A673 (cell line): Measurements from ENCODE around the gene H3-3A. TPM values are rescaled to one million over a fixed set of nuclear protein-coding genes. Genes with fewer than 3 reads are reported as not detected.

Experiments
- BruUV-seq: library from RNA; stranded (reverse); fragments of 400-500 nt; replicated peaks from 2 replicates; lab custom pipeline; 2021; lab: Mats Ljungman, UMichigan
- CTCF ChIA-PET: fragments of 300-600 bp; sonication (Branson Sonifier 250); formaldehyde crosslinking; loops from one replicate; lab custom pipeline; 2022; ENCODE audit warnings: antibody characterized with exemption; lab: Charles Lee
- POLR2A ChIA-PET: fragments of 300-600 bp; sonication (Branson Sonifier 250); formaldehyde crosslinking; loops from one replicate; lab custom pipeline; 2022; ENCODE audit warnings: antibody characterized with exemption; ENCODE audit not compliant: low non-redundant PET; lab: Charles Lee
- DNase-seq: peaks from one replicate; pipeline ENCODE4 v3.0.0-alpha.2; 2015; ENCODE audit warnings: low spot score
- H3K27ac ChIP-seq: fragments of 200-600 bp; sonication (generic); 2 replicates; pipeline ENCODE4 v1.5.1; 2016; ENCODE audit warnings: mixed run types, low read depth, mild to moderate bottlenecking, mixed read lengths, antibody characterized with exemption, low read length; ENCODE audit not compliant: poor library complexity, severe bottlenecking
- H3K27me3 ChIP-seq: fragments of 200-600 bp; sonication (generic); replicated peaks from 2 replicates; pipeline ENCODE4 v1.6.1; 2017; ENCODE audit warnings: mixed run types, low read depth, mild to moderate bottlenecking, mixed read lengths, antibody characterized with exemption, low read length; ENCODE audit not compliant: insufficient read depth, poor library complexity
- H3K36me3 ChIP-seq: fragments of 200-600 bp; sonication (generic); 2 replicates; pipeline ENCODE4 v1.6.1; 2016; ENCODE audit warnings: mixed run types, mild to moderate bottlenecking, mixed read lengths, antibody characterized with exemption, low read length; ENCODE audit not compliant: insufficient read depth, poor library complexity, severe bottlenecking
- H3K4me1 ChIP-seq: fragments of 200-600 bp; sonication (generic); 2 replicates; pipeline ENCODE4 v1.6.1; 2017; ENCODE audit warnings: mixed run types, mild to moderate bottlenecking, mixed read lengths, antibody characterized with exemption, low read length; ENCODE audit not compliant: insufficient read depth, poor library complexity, severe bottlenecking
- H3K4me3 ChIP-seq: fragments of 200-600 bp; sonication (generic); 2 replicates; pipeline ENCODE4 v1.5.1; 2016; ENCODE audit warnings: low read depth, mixed run types, mild to moderate bottlenecking, mixed read lengths, low read length; ENCODE audit not compliant: poor library complexity, severe bottlenecking
- H3K9me3 ChIP-seq: fragments of 200-600 bp; sonication (generic); 2 replicates; pipeline ENCODE4 v1.6.1; 2016; ENCODE audit warnings: mixed run types, low read depth, mild to moderate bottlenecking, mixed read lengths, antibody characterized with exemption, low read length; ENCODE audit not compliant: poor library complexity, severe bottlenecking
- EZH2 ChIP-seq: fragments of 200-600 bp; sonication (generic); IDR thresholded peaks from 2 replicates; pipeline ENCODE4 v1.6.1; 2017; ENCODE audit warnings: borderline replicate concordance, low read depth, mild to moderate bottlenecking, mixed read lengths, antibody characterized with exemption, low read length; ENCODE audit not compliant: poor library complexity, severe bottlenecking
- intact Hi-C: fragments of 100-400 bp; cut with micrococcal nuclease; formaldehyde crosslinking; loops from one replicate; pipeline ENCODE4 v1.10.0; 2022; ENCODE audit not compliant: unreplicated experiment
- total RNA-seq: library from RNA; stranded (reverse); gene quantifications from 2 replicates; pipeline ENCODE4 v1.2.3, GENCODE V29; 2021
- TF ChIP-seq, protein P1 (sequence below): fragments of 300-800, 200-600 bp; sonication (generic); conservative IDR thresholded peaks from 2 replicates; pipeline ENCODE4 v1.5.1; 2017; ENCODE audit warnings: low read depth, mild to moderate bottlenecking, antibody characterized with exemption, low read length, moderate library complexity, mixed read lengths

The H3-3A gene
- total RNA-seq, 1 experiment from 2014 or later, result 638 TPM

GRCh38 chr1:226082959-226083301 is 20.4 kb downstream of the H3-3A start:
- Histone ChIP-seq H3K4me1 (peaks cover 5% of the 10 kb centered on the region), H3K4me3 (peak overlapping the region; percentile 77), H3K9me3 (no peaks in the 10 kb centered on the region), H3K36me3 (no peaks in the 10 kb centered on the region), H3K27ac (peak overlapping the region; percentile 76), H3K27me3 (no peaks in the 10 kb centered on the region)
- intact Hi-C loops, result loop anchor here (5.0 kb wide), 1 partner anchor 39 kb away; no protein-coding TSS in a partner anchor
- TF ChIP-seq, protein P1, sequence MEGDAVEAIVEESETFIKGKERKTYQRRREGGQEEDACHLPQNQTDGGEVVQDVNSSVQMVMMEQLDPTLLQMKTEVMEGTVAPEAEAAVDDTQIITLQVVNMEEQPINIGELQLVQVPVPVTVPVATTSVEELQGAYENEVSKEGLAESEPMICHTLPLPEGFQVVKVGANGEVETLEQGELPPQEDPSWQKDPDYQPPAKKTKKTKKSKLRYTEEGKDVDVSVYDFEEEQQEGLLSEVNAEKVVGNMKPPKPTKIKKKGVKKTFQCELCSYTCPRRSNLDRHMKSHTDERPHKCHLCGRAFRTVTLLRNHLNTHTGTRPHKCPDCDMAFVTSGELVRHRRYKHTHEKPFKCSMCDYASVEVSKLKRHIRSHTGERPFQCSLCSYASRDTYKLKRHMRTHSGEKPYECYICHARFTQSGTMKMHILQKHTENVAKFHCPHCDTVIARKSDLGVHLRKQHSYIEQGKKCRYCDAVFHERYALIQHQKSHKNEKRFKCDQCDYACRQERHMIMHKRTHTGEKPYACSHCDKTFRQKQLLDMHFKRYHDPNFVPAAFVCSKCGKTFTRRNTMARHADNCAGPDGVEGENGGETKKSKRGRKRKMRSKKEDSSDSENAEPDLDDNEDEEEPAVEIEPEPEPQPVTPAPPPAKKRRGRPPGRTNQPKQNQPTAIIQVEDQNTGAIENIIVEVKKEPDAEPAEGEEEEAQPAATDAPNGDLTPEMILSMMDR, result no peak
- no peak for TF ChIP-seq EZH2
- ChIA-PET CTCF (interaction anchor here (2.1 kb wide), 1 partner anchor 18 kb away, joined by 8 read pairs; no protein-coding TSS in a partner anchor), POLR2A (no interaction called here)
- no peak for DNase-seq
- BruUV-seq, result no TSS peak

DNA sequence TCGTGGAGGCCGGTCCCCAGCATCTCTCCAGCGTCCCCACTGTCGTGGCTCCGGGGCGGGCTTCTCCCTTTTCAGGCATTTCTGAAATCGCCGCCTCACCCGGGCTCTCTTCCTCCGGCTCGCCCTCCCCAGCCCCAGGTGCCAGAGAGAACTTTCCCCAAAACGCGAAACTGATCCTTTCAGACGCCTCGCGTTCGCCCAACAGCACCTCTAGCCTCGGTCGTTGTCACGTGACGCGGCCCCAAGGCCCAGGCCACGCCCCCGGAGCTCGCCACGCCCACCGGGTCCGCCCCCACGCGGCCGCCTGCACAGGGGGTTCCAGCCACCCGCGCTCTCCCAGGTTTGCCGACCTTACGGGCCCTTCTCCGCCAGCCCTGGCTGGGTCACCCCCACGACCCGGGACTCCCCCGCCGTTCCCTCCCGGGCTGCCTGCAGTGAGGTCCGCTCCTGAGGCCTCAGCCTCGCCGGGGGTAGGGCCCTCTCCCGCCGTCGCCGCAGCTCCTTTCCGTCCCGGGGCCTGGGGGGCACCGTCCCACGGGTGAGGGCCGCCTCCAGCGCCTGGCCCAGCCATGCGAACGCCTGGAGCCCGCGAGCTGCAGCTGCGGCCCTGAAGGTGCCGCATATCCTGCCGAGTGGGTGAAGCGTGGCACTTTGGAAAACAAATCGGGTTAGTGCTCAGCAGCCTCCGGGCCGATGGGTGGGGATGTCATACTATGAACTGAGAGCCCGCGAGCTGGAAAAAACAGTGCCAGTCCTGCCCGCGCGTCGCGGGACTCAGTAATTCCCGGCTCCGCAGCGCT is 21.0 kb downstream of the H3-3A start:
- TF ChIP-seq, protein P1, result peak; percentile 17; the same call in 1 of the 2 replicates
- no peak for TF ChIP-seq EZH2
- intact Hi-C loops, result loop anchor here (5.0 kb wide), 1 partner anchor 39 kb away; no protein-coding TSS in a partner anchor
- Histone ChIP-seq H3K9me3 (no peaks in the 10 kb centered on the region), H3K36me3 (no peaks in the 10 kb centered on the region), H3K4me1 (peaks cover 5% of the 10 kb centered on the region), H3K4me3 (peak overlapping the region; percentile 77), H3K27me3 (no peaks in the 10 kb centered on the region), H3K27ac (peak overlapping the region; percentile 76)
- no TSS peak for BruUV-seq
- CTCF ChIA-PET, result interaction anchor here (1.2 to 2.1 kb wide), 2 partner anchors 14 to 18 kb away, joined by 4 to 8 read pairs; no protein-coding TSS in a partner anchor
- POLR2A ChIA-PET, result no interaction called here
- peak; percentile 88 for DNase-seq

- ChIA-PET POLR2A (no interaction called here), CTCF (no interaction called here)
- BruUV-seq, result no TSS peak
Observed at GRCh38 chr1:226085675-226086285, 23.3 kb downstream of the H3-3A start.

More at GRCh38 chr1:226085675-226086285, 23.3 kb downstream of the H3-3A start:
- TF ChIP-seq, protein P1, result no peak
- TF ChIP-seq EZH2, result no peak
- intact Hi-C loops, result no loop called here
- Histone ChIP-seq H3K4me1 (peaks cover 5% of the 10 kb centered on the region), H3K36me3 (no peaks in the 10 kb centered on the region), H3K27ac (no peak overlapping the region), H3K4me3 (no peak overlapping the region), H3K27me3 (no peaks in the 10 kb centered on the region), H3K9me3 (no peaks in the 10 kb centered on the region)
- DNase-seq, result no peak
